Immature natural killer cell (primary cell): ENCODE data around the gene PIGR. TPM values are rescaled to one million over a fixed set of nuclear protein-coding genes. Genes with fewer than 3 reads are reported as not detected.

Experiments used
- DNase-seq, 3 donors: peaks; one replicate each; pipeline ENCODE4 v3.0.0; 2022; ENCODE audit warnings: mixed read lengths in 1 of 3
- H3K27ac Mint-ChIP-seq, 6 donors: one replicate each; pipeline ENCODE4 v1.8.0; 2020; ENCODE audit warnings: mixed read lengths in 6 of 6, mild to moderate bottlenecking in 5 of 6, inconsistent platforms in 4 of 6, moderate library complexity in 3 of 6
- H3K27me3 Mint-ChIP-seq, 3 donors: one replicate each; pipeline ENCODE4 v1.8.0; 2020 to 2021; ENCODE audit warnings: low read depth in 3 of 3, mild to moderate bottlenecking in 3 of 3, mixed read lengths in 3 of 3, moderate library complexity in 3 of 3, inconsistent platforms in 1 of 3
- H3K36me3 Mint-ChIP-seq, 3 donors: one replicate each; pipeline ENCODE4 v1.8.0; 2020; ENCODE audit warnings: mixed read lengths in 3 of 3, inconsistent platforms in 2 of 3, mild to moderate bottlenecking in 2 of 3
- H3K4me1 Mint-ChIP-seq, 2 donors: one replicate each; pipeline ENCODE4 v1.8.0; 2020; ENCODE audit warnings: inconsistent platforms in 2 of 2, mild to moderate bottlenecking in 2 of 2, mixed read lengths in 2 of 2, moderate library complexity in 1 of 2
- H3K4me3 Mint-ChIP-seq, 5 donors: one replicate each; pipeline ENCODE4 v1.8.0; 2020; ENCODE audit warnings: mild to moderate bottlenecking in 5 of 5, mixed read lengths in 5 of 5, inconsistent platforms in 3 of 5, moderate library complexity in 3 of 5
- H3K9me3 Mint-ChIP-seq, 6 donors: one replicate each; pipeline ENCODE4 v1.8.0; 2020; ENCODE audit warnings: mild to moderate bottlenecking in 6 of 6, mixed read lengths in 6 of 6, inconsistent platforms in 4 of 6, moderate library complexity in 3 of 6
- polyA plus RNA-seq, 3 donors: library from polyadenylated mRNA; unstranded; fragments of 300-500 nt; fragmentation: Illumina TruSeq; gene quantifications; one replicate each; pipeline ENCODE4 v1.2.3, GENCODE V29; 2021

The PIGR gene
- under 1 TPM in 2 of 3 donors, not detected in 1; 0.13 to 0.25 TPM for polyA plus RNA-seq

- DNase-seq, result no peak
- H3K36me3 Mint-ChIP-seq, result no peaks in the 10 kb centered on the region
- H3K27me3 Mint-ChIP-seq, result peaks cover 8 to 20% (median 8%) of the 10 kb centered on the region in 3 donors
- H3K4me1 Mint-ChIP-seq, result peaks cover 29 to 53% of the 10 kb centered on the region in 2 donors
- H3K9me3 Mint-ChIP-seq, result no peaks in the 10 kb centered on the region
- H3K27ac Mint-ChIP-seq, result peak within 1 kb of the TSS in 2 of 6 donors; percentile 22 to 72
- peak within 1 kb of the TSS in 1 of 5 donors; percentile 15 for H3K4me3 Mint-ChIP-seq
These were observed at the start of gene PIGR for GRCh38 chr1:206946261-206946660. Gene PIGR (minus strand): TSS chr1:206946466. CDS start chr1:206940531, 5,935 bp downstream.

GRCh38 chr1:206992790-206993189 is 46.5 kb upstream of the PIGR start:
- Mint-ChIP-seq H3K4me1 (no peaks in the 10 kb centered on the region), H3K4me3 (no peak overlapping the region), H3K36me3 (no peaks in the 10 kb centered on the region), H3K9me3 (no peaks in the 10 kb centered on the region), H3K27ac (no peak overlapping the region), H3K27me3 (peaks cover 3 to 7% (median 3%) of the 10 kb centered on the region in 3 donors)
- DNase-seq, result no peak

GRCh38 chr1:206987873-206988272 is 41.6 kb upstream of the PIGR start:
- Mint-ChIP-seq H3K27ac (no peak overlapping the region), H3K27me3 (peaks cover 0 to 12% (median 2%) of the 10 kb centered on the region in 3 donors), H3K4me1 (no peaks in the 10 kb centered on the region), H3K36me3 (no peaks in the 10 kb centered on the region), H3K9me3 (no peaks in the 10 kb centered on the region), H3K4me3 (no peak overlapping the region)
- DNase-seq, result no peak

GRCh38 chr1:206986885-206987284 is 40.6 kb upstream of the PIGR start:
- no peaks in the 10 kb centered on the region for H3K36me3 Mint-ChIP-seq
- no peak for DNase-seq
- no peaks in the 10 kb centered on the region for H3K9me3 Mint-ChIP-seq
- H3K4me1 Mint-ChIP-seq, result no peaks in the 10 kb centered on the region
- H3K27ac Mint-ChIP-seq, result no peak overlapping the region
- peaks cover 0 to 11% (median 2%) of the 10 kb centered on the region in 3 donors for H3K27me3 Mint-ChIP-seq
- H3K4me3 Mint-ChIP-seq, result no peak overlapping the region

GRCh38 chr1:206986402-206986801 is 40.1 kb upstream of the PIGR start:
- Mint-ChIP-seq H3K9me3 (no peaks in the 10 kb centered on the region), H3K36me3 (no peaks in the 10 kb centered on the region), H3K4me3 (no peak overlapping the region), H3K27me3 (peaks cover 0 to 11% (median 2%) of the 10 kb centered on the region in 3 donors), H3K27ac (no peak overlapping the region), H3K4me1 (no peaks in the 10 kb centered on the region)
- DNase-seq, result no peak

- H3K4me1 Mint-ChIP-seq, result no peaks in the 10 kb centered on the region
- no peak overlapping the region for H3K4me3 Mint-ChIP-seq
- H3K36me3 Mint-ChIP-seq, result no peaks in the 10 kb centered on the region
- H3K27ac Mint-ChIP-seq, result no peak overlapping the region
- no peaks in the 10 kb centered on the region for H3K9me3 Mint-ChIP-seq
- peaks cover 0 to 18% (median 2%) of the 10 kb centered on the region in 3 donors for H3K27me3 Mint-ChIP-seq
- DNase-seq, result no peak
These were observed 39.0 kb upstream of the PIGR start for GRCh38 chr1:206985162-206985749.

- Mint-ChIP-seq H3K4me1 (no peaks in the 10 kb centered on the region), H3K27me3 (peaks cover 0 to 18% (median 6%) of the 10 kb centered on the region in 3 donors), H3K27ac (no peak overlapping the region), H3K9me3 (no peaks in the 10 kb centered on the region), H3K36me3 (no peaks in the 10 kb centered on the region), H3K4me3 (no peak overlapping the region)
- DNase-seq, result peak; percentile 49 to 60 (median 55)
These were observed 36.0 kb upstream of the PIGR start for GRCh38 chr1:206982216-206982615.

- Mint-ChIP-seq H3K4me3 (no peak overlapping the region), H3K27ac (no peak overlapping the region), H3K4me1 (no peaks in the 10 kb centered on the region), H3K36me3 (no peaks in the 10 kb centered on the region), H3K27me3 (peaks cover 0 to 13% (median 6%) of the 10 kb centered on the region in 3 donors), H3K9me3 (no peaks in the 10 kb centered on the region)
- DNase-seq, result no peak
These were observed 33.2 kb upstream of the PIGR start for GRCh38 chr1:206979379-206980043.

GRCh38 chr1:206978259-206978658 is 32.0 kb upstream of the PIGR start:
- no peaks in the 10 kb centered on the region for H3K36me3 Mint-ChIP-seq
- H3K4me1 Mint-ChIP-seq, result no peaks in the 10 kb centered on the region
- H3K9me3 Mint-ChIP-seq, result no peaks in the 10 kb centered on the region
- H3K27me3 Mint-ChIP-seq, result peaks cover 0 to 7% (median 6%) of the 10 kb centered on the region in 3 donors
- no peak overlapping the region for H3K27ac Mint-ChIP-seq
- H3K4me3 Mint-ChIP-seq, result no peak overlapping the region
- DNase-seq, result no peak

- Mint-ChIP-seq H3K4me3 (no peak overlapping the region), H3K27ac (no peak overlapping the region), H3K4me1 (no peaks in the 10 kb centered on the region), H3K9me3 (no peaks in the 10 kb centered on the region), H3K36me3 (no peaks in the 10 kb centered on the region), H3K27me3 (peaks cover 0 to 9% (median 0%) of the 10 kb centered on the region in 3 donors)
- no peak for DNase-seq
These were observed 29.0 kb upstream of the PIGR start for GRCh38 chr1:206975306-206975705.

GRCh38 chr1:206974140-206974539 is 27.9 kb upstream of the PIGR start:
- H3K36me3 Mint-ChIP-seq, result no peaks in the 10 kb centered on the region
- no peaks in the 10 kb centered on the region for H3K9me3 Mint-ChIP-seq
- H3K27ac Mint-ChIP-seq, result no peak overlapping the region
- no peaks in the 10 kb centered on the region for H3K4me1 Mint-ChIP-seq
- no peak overlapping the region for H3K4me3 Mint-ChIP-seq
- peaks cover 0 to 9% (median 3%) of the 10 kb centered on the region in 3 donors for H3K27me3 Mint-ChIP-seq
- no peak for DNase-seq

GRCh38 chr1:206972728-206973127 is 26.5 kb upstream of the PIGR start:
- H3K4me1 Mint-ChIP-seq, result peaks cover 1 to 3% of the 10 kb centered on the region in 2 donors
- H3K4me3 Mint-ChIP-seq, result no peak overlapping the region

GRCh38 chr1:206971029-206971655 is 24.9 kb upstream of the PIGR start:
- no peak overlapping the region for H3K27ac Mint-ChIP-seq
- no peak for DNase-seq
- H3K36me3 Mint-ChIP-seq, result no peaks in the 10 kb centered on the region
- peaks cover 8 to 10% of the 10 kb centered on the region in 2 donors for H3K4me1 Mint-ChIP-seq
- H3K27me3 Mint-ChIP-seq, result peaks cover 0 to 8% (median 6%) of the 10 kb centered on the region in 3 donors
- no peaks in the 10 kb centered on the region for H3K9me3 Mint-ChIP-seq
- H3K4me3 Mint-ChIP-seq, result no peak overlapping the region

More at GRCh38 chr1:206972728-206973127, 26.5 kb upstream of the PIGR start:
- Mint-ChIP-seq H3K27ac (no peak overlapping the region), H3K27me3 (peaks cover 0 to 8% (median 7%) of the 10 kb centered on the region in 3 donors), H3K9me3 (no peaks in the 10 kb centered on the region), H3K36me3 (no peaks in the 10 kb centered on the region)
- no peak for DNase-seq

GRCh38 chr1:206970446-206970845 is 24.2 kb upstream of the PIGR start, which contains the start of gene FCAMR:
Gene FCAMR (minus strand): TSS chr1:206970460. CDS start chr1:206970125, 335 bp downstream.
- Mint-ChIP-seq H3K4me3 (no peak within 1 kb of the TSS), H3K27me3 (peaks cover 0 to 8% (median 6%) of the 10 kb centered on the region in 3 donors), H3K4me1 (peaks cover 8 to 10% of the 10 kb centered on the region in 2 donors), H3K9me3 (no peaks in the 10 kb centered on the region), H3K27ac (no peak within 1 kb of the TSS), H3K36me3 (no peaks in the 10 kb centered on the region)
- no peak for DNase-seq
